CD4-positive, alpha-beta T cell (primary cell): ENCODE results near the gene CACNA1H. TPM values are rescaled to one million over a fixed set of nuclear protein-coding genes. Genes with fewer than 3 reads are reported as not detected.

ENCODE experiments used
- ATAC-seq: fragments of 200-7000 bp; cut with Tn5 transposase; one replicate; pipeline ENCODE4 v1.10.0; 2022; ENCODE audit warnings: mild to moderate bottlenecking; ENCODE audit not compliant: poor library complexity
- CTCF ChIA-PET: fragments of 350-600 bp; sonication (Branson Sonifier 250); formaldehyde crosslinking; loops from one replicate; lab custom pipeline; 2021; ENCODE audit warnings: antibody characterized with exemption, inconsistent platforms; lab: Charles Lee
- POLR2A ChIA-PET: fragments of 350-600 bp; sonication (Branson Sonifier 250); formaldehyde crosslinking; loops from one replicate; lab custom pipeline; 2021; ENCODE audit warnings: antibody characterized with exemption, inconsistent platforms; lab: Charles Lee
- DNase-seq, 14 experiments: peaks; one replicate each; pipeline ENCODE4 v3.0.0-alpha.2; 2013 to 2020; ENCODE audit warnings: mixed read lengths in 2 of 14
- H3K27ac ChIP-seq, 2 donors: one replicate each; pipeline versions ENCODE4 v1.5.1 to v1.7.0; 2013; ENCODE audit warnings: low read length in 2 of 2, low read depth in 1 of 2, mild to moderate bottlenecking in 1 of 2
- H3K27me3 ChIP-seq, 2 experiments: 1 replicate in 1 of 2; 2 replicates in 1 of 2; pipeline versions ENCODE4 v1.6.1 to v1.7.0; 2013; ENCODE audit warnings: low read length in 2 of 2, control low read depth in 1 of 2, mild to moderate bottlenecking in 1 of 2, moderate library complexity in 1 of 2; ENCODE audit not compliant: insufficient read depth in 2 of 2, control insufficient read depth in 1 of 2
- H3K36me3 ChIP-seq: one replicate; pipeline ENCODE4 v1.6.1; 2013; ENCODE audit warnings: low read length, control low read depth; ENCODE audit not compliant: insufficient read depth
- H3K4me1 ChIP-seq: one replicate; pipeline ENCODE4 v1.6.1; 2013; ENCODE audit warnings: low read length, control low read depth; ENCODE audit not compliant: insufficient read depth
- H3K4me3 ChIP-seq: one replicate; pipeline ENCODE4 v1.5.1; 2013; ENCODE audit warnings: mild to moderate bottlenecking, low read length, moderate library complexity
- H3K9me3 ChIP-seq, 2 experiments: 1 replicate in 1 of 2; 2 replicates in 1 of 2; pipeline versions ENCODE4 v1.6.1 to v1.7.0; 2013; ENCODE audit warnings: low read length in 2 of 2, mild to moderate bottlenecking in 2 of 2, control low read depth in 1 of 2, moderate library complexity in 1 of 2; ENCODE audit not compliant: control insufficient read depth in 1 of 2, insufficient read depth in 1 of 2
- H3K27ac Mint-ChIP-seq: one replicate; pipeline ENCODE4 v1.8.0; 2020; ENCODE audit warnings: mixed read lengths
- H3K27me3 Mint-ChIP-seq: one replicate; pipeline ENCODE4 v1.8.0; 2021; ENCODE audit warnings: mixed read lengths
- H3K36me3 Mint-ChIP-seq: one replicate; pipeline ENCODE4 v1.8.0; 2021; ENCODE audit warnings: low read depth, mixed read lengths
- H3K4me1 Mint-ChIP-seq: one replicate; pipeline ENCODE4 v1.8.0; 2021; ENCODE audit warnings: low read depth, mixed read lengths
- H3K4me3 Mint-ChIP-seq: one replicate; pipeline ENCODE4 v1.8.0; 2020; ENCODE audit warnings: mild to moderate bottlenecking, mixed read lengths
- H3K9me3 Mint-ChIP-seq: one replicate; pipeline ENCODE4 v1.8.0; 2020; ENCODE audit warnings: mixed read lengths
- intact Hi-C, 2 experiments: fragments of 100-400 bp; cut with DNase I in 1 of 2; cut with micrococcal nuclease in 1 of 2; formaldehyde crosslinking; loops; one replicate each; pipeline versions ENCODE4 v1.15.1 to v1.9.0; 2023 to 2025; cut with DNase I, micrococcal nuclease
- total RNA-seq, 174 experiments: library from RNA in 2 of 174; stranded (reverse) in 2 of 174; gene quantifications; one replicate each; pipeline ENCODE4 v1.2.3 and lab custom pipeline; 2021 to 2026
- TF ChIP-seq, protein P1 (sequence below): fragments of 200-600 bp; IDR thresholded peaks from one replicate; pipeline ENCODE4 v1.8.0; 2022; ENCODE audit warnings: antibody characterized with exemption, mild to moderate bottlenecking

CACNA1H gene
- total RNA-seq, 2 experiments from 2014 or later: 5.7 to 6.3 TPM

DNA sequence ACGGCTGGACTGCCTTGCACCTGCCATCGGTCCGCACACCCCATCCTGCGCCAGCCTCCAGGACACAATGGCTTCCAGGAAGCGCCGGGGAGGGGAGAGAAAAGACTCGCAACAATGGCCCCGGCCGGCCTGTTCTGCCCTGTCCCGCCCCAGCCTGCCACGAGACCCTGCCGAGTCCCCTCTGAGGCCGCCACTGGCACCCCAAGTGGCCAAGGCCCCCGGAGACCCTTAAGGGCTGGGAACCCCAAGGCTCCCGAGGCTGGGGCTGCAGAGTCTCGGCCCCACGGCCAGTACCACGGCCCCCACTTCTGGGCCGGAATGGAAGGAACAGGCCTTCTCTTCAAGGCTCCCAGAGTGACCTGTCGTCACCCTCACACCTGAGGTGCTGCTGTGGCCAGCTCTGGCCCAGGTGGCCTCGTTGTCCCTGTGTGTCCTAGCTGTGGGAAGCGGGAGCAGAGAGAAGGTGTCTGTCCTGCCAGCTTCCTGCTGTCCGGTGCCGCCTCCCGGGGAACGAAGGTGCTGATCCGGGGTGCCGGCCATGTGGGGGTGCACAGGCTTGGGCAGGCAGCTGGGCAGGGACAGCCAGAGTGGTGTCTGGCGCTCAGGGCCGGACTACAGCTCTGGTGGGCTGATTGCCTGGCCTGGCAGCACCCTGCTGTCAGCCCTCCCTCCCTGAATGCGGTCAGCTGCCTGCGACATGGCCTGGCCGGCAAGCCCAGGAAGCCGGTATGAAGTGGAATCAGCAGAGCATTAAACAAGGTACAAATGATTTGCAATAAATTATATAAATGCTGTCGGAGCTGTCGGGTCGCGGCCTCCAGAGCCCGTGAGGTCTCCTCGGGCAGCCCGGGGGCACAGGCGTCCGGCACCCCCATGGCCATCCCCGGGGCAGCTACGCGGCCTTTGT lies 8.2 kb upstream of the CACNA1H start:
- Histone ChIP-seq H3K4me1 (no peaks in the 10 kb centered on the region), H3K36me3 (no peaks in the 10 kb centered on the region), H3K9me3 (peaks cover 0 to 29% of the 10 kb centered on the region in 2 experiments), H3K27me3 (no peaks in the 10 kb centered on the region), H3K27ac (no peak overlapping the region), H3K4me3 (no peak overlapping the region)
- Mint-ChIP-seq H3K27me3 (no peaks in the 10 kb centered on the region), H3K9me3 (no peaks in the 10 kb centered on the region), H3K36me3 (no peaks in the 10 kb centered on the region), H3K4me1 (no peaks in the 10 kb centered on the region), H3K4me3 (no peak overlapping the region), H3K27ac (no peak overlapping the region)
- intact Hi-C loops: no loop called here
- TF ChIP-seq, protein P1, sequence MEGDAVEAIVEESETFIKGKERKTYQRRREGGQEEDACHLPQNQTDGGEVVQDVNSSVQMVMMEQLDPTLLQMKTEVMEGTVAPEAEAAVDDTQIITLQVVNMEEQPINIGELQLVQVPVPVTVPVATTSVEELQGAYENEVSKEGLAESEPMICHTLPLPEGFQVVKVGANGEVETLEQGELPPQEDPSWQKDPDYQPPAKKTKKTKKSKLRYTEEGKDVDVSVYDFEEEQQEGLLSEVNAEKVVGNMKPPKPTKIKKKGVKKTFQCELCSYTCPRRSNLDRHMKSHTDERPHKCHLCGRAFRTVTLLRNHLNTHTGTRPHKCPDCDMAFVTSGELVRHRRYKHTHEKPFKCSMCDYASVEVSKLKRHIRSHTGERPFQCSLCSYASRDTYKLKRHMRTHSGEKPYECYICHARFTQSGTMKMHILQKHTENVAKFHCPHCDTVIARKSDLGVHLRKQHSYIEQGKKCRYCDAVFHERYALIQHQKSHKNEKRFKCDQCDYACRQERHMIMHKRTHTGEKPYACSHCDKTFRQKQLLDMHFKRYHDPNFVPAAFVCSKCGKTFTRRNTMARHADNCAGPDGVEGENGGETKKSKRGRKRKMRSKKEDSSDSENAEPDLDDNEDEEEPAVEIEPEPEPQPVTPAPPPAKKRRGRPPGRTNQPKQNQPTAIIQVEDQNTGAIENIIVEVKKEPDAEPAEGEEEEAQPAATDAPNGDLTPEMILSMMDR: no peak
- ATAC-seq: no peak
- no peak for DNase-seq
- CTCF ChIA-PET: no interaction called here
- POLR2A ChIA-PET: no interaction called here

GRCh38 chr16:1145383-1146100 lies 7.4 kb upstream of the CACNA1H start:
- Mint-ChIP-seq H3K36me3 (no peaks in the 10 kb centered on the region), H3K27me3 (no peaks in the 10 kb centered on the region), H3K4me3 (no peak overlapping the region), H3K4me1 (no peaks in the 10 kb centered on the region), H3K9me3 (no peaks in the 10 kb centered on the region), H3K27ac (no peak overlapping the region)
- ATAC-seq: no peak
- TF ChIP-seq, protein P1: no peak
- H3K36me3 ChIP-seq: no peaks in the 10 kb centered on the region
- peaks cover 0 to 34% of the 10 kb centered on the region in 2 experiments for H3K9me3 ChIP-seq
- intact Hi-C loops: no loop called here
- ChIA-PET POLR2A (no interaction called here), CTCF (no interaction called here)
- H3K4me1 ChIP-seq: no peaks in the 10 kb centered on the region
- no peak overlapping the region for H3K4me3 ChIP-seq
- no peaks in the 10 kb centered on the region for H3K27me3 ChIP-seq
- no peak overlapping the region for H3K27ac ChIP-seq
- DNase-seq: no peak

DNA sequence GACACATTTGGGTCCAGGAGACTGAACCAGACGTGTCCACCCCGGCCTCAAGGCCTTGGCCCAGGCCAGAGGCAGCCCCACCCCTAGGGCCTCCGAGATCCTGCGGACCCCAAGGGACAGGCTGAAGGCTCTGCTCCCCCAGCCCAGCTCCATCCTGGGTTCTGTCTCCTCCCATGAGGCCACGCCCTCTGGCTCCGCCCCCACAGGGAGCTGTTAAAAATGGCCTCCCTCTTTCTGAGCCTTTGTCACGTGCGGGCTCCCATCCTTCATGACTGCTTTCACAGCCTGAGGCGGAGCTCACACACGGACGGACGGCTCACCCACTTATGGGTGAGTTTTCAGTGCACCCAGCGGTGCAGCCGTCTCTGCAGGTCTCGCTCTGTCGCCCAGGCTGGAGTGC lies 6.5 kb upstream of the CACNA1H start:
- H3K27ac ChIP-seq: no peak overlapping the region
- Mint-ChIP-seq H3K4me3 (no peak overlapping the region), H3K27me3 (no peaks in the 10 kb centered on the region), H3K9me3 (no peaks in the 10 kb centered on the region), H3K36me3 (no peaks in the 10 kb centered on the region), H3K27ac (no peak overlapping the region), H3K4me1 (no peaks in the 10 kb centered on the region)
- no peaks in the 10 kb centered on the region for H3K27me3 ChIP-seq
- TF ChIP-seq, protein P1: no peak
- H3K4me3 ChIP-seq: no peak overlapping the region
- H3K4me1 ChIP-seq: no peaks in the 10 kb centered on the region
- CTCF ChIA-PET: no interaction called here
- ATAC-seq (peak; percentile 46), DNase-seq (peak in 1 of 14 experiments; percentile 12)
- POLR2A ChIA-PET: no interaction called here
- H3K36me3 ChIP-seq: no peaks in the 10 kb centered on the region
- intact Hi-C loops: no loop called here
- H3K9me3 ChIP-seq: peaks cover 0 to 38% of the 10 kb centered on the region in 2 experiments
